Testis (tissue), 3 donors: ENCODE data around the gene RPS3. TPM values are rescaled to one million over a fixed set of nuclear protein-coding genes. Genes with fewer than 3 reads are reported as not detected.
A peak's percentile ranks its signal among the peaks of the same experiment; 100 is the strongest.

ENCODE experiments used
- DNase-seq: peaks from one replicate; pipeline ENCODE4 v3.0.0-alpha.2; 2019
- H3K27ac ChIP-seq, 2 donors: fragments of 200-600 bp; sonication (generic); one replicate each; pipeline ENCODE4 v1.5.1; 2019
- H3K27me3 ChIP-seq: fragments of 200-600 bp; sonication (generic); one replicate; pipeline ENCODE4 v1.5.1; 2019
- H3K36me3 ChIP-seq: fragments of 200-600 bp; sonication (generic); one replicate; pipeline ENCODE4 v1.5.1; 2017; ENCODE audit warnings: low read depth; ENCODE audit errors: missing control alignments
- H3K4me1 ChIP-seq: fragments of 200-600 bp; sonication (generic); one replicate; pipeline ENCODE4 v1.5.1; 2019
- H3K4me3 ChIP-seq, 2 donors: fragments of 200-600 bp; sonication (generic); one replicate each; pipeline ENCODE4 v1.5.1; 2017 to 2019
- H3K9me3 ChIP-seq: fragments of 200-600 bp; sonication (generic); one replicate; pipeline ENCODE4 v1.5.1; 2017
- CTCF ChIP-seq, 3 experiments: fragments of 450-650 bp in 2 of 3; fragments of 200-600 bp in 1 of 3; sonication (generic) in 1 of 3; IDR thresholded peaks; one replicate each; pipeline ENCODE4 v1.5.1; 2016 to 2019; ENCODE audit warnings: antibody characterized with exemption in 3 of 3, mild to moderate bottlenecking in 2 of 3, moderate library complexity in 1 of 3
- POLR2A ChIP-seq: fragments of 450-650 bp; IDR thresholded peaks from one replicate; pipeline ENCODE4 v1.6.1; 2017; ENCODE audit warnings: antibody characterized with exemption, mild to moderate bottlenecking, moderate library complexity
- WGBS, 2 donors: methylation state at CpG; one replicate each; pipeline ENCODE4 v1.1.5; 2018; 5-methylcytosine and 5-hydroxymethylcytosine counted together
- intact Hi-C: fragments of 100-400 bp; cut with DNase I; formaldehyde crosslinking; loops from one replicate; pipeline ENCODE4 v1.15.1; 2023; ENCODE audit warnings: low total_unique reads
- polyA plus RNA-seq: library from polyadenylated mRNA; stranded (reverse); fragments of 350-450 nt; fragmentation: Illumina TruSeq; extraction: RNeasy Lipid Tissue Mini Kit (QIAGEN cat#74804); gene quantifications from one replicate; pipeline ENCODE4 v1.2.3, GENCODE V29; 2014; ENCODE audit warnings: low read depth, low replicate concordance; ENCODE audit not compliant: insufficient read depth
- total RNA-seq, 2 donors: library from RNA; depleted of rRNA; stranded (reverse); fragments of >200 nt; gene quantifications; one replicate each; pipeline ENCODE4 v1.2.3, GENCODE V29; 2016

Gene RPS3
- total and polyA plus RNA-seq, 3 donors from 2014 or later: 464 to 1,294 (median 925) TPM

- DNase-seq: peak; percentile 81
- H3K36me3 ChIP-seq: no peaks in the 10 kb centered on the region
- H3K9me3 ChIP-seq: no peaks in the 10 kb centered on the region
- no peak overlapping the region for H3K27ac ChIP-seq
- TF ChIP-seq POLR2A (no peak), CTCF (IDR thresholded peaks at IDR 0.05) (peak; percentile 90 to 95 (median 92))
- intact Hi-C loops: loop anchor here (5.0 kb wide), 1 partner anchor 82 kb away; the partner anchor contains the start of gene GDPD5
- no peaks in the 10 kb centered on the region for H3K27me3 ChIP-seq
- H3K4me3 ChIP-seq: no peak overlapping the region
- H3K4me1 ChIP-seq: no peaks in the 10 kb centered on the region
- 17 to 21% methylated on average over 5 to 6 of the region's 6 CpGs for WGBS, 2 donors
Observed at GRCh38 chr11:75445315-75445953, 46.1 kb downstream of the RPS3 start.

- WGBS, 2 donors: 87 to 89% methylated on average over 5 of the region's 5 CpGs
- H3K4me3 ChIP-seq: no peak overlapping the region
- H3K27me3 ChIP-seq: no peaks in the 10 kb centered on the region
- no peak for TF ChIP-seq POLR2A
- no peak for TF ChIP-seq CTCF (IDR thresholded peaks at IDR 0.05)
- intact Hi-C loops: loop anchor here (5.0 kb wide), 1 partner anchor 80 kb away; the partner anchor contains the start of gene GDPD5
- DNase-seq: no peak
- H3K36me3 ChIP-seq: no peaks in the 10 kb centered on the region
- no peaks in the 10 kb centered on the region for H3K4me1 ChIP-seq
- no peak overlapping the region for H3K27ac ChIP-seq
- no peaks in the 10 kb centered on the region for H3K9me3 ChIP-seq
Observed at GRCh38 chr11:75447415-75447814, 48.1 kb downstream of the RPS3 start.

GRCh38 chr11:75449271-75449670 lies 50.0 kb downstream of the RPS3 start:
- Histone ChIP-seq H3K4me3 (no peak overlapping the region), H3K36me3 (no peaks in the 10 kb centered on the region), H3K4me1 (no peaks in the 10 kb centered on the region), H3K9me3 (no peaks in the 10 kb centered on the region), H3K27ac (no peak overlapping the region), H3K27me3 (no peaks in the 10 kb centered on the region)
- WGBS, 2 donors: 77% methylated on average over 10 of the region's 10 CpGs; no CpG with 5 or more reads in 1 of the 2 donors
- intact Hi-C loops: loop anchor here (5.0 kb wide), 1 partner anchor 78 kb away; the partner anchor contains the start of gene GDPD5
- no peak for TF ChIP-seq POLR2A
- no peak for DNase-seq

- no peaks in the 10 kb centered on the region for H3K27me3 ChIP-seq
- intact Hi-C loops: loop anchor here (5.0 kb wide), 1 partner anchor 78 kb away; the partner anchor contains the start of gene GDPD5
- TF ChIP-seq CTCF (IDR thresholded peaks at IDR 0.05) (no peak), POLR2A (no peak)
- peaks cover 3% of the 10 kb centered on the region for H3K4me1 ChIP-seq
- no peaks in the 10 kb centered on the region for H3K9me3 ChIP-seq
- no peak overlapping the region for H3K4me3 ChIP-seq
- no peak overlapping the region for H3K27ac ChIP-seq
- no peak for DNase-seq
- 82% methylated on average over 10 to 11 of the region's 11 CpGs for WGBS, 2 donors
- H3K36me3 ChIP-seq: no peaks in the 10 kb centered on the region
Observed at GRCh38 chr11:75449776-75450175, 50.5 kb downstream of the RPS3 start.

- no peak for TF ChIP-seq POLR2A
- no peak for TF ChIP-seq CTCF (IDR thresholded peaks at IDR 0.05)
- Histone ChIP-seq H3K27me3 (no peaks in the 10 kb centered on the region), H3K27ac (no peak overlapping the region), H3K36me3 (no peaks in the 10 kb centered on the region), H3K9me3 (no peaks in the 10 kb centered on the region), H3K4me1 (peaks cover 3% of the 10 kb centered on the region), H3K4me3 (no peak overlapping the region)
- intact Hi-C loops: no loop called here
- no peak for DNase-seq
- 84 to 87% methylated on average over 7 of the region's 7 CpGs for WGBS, 2 donors
Observed at GRCh38 chr11:75450236-75450635, 50.9 kb downstream of the RPS3 start.
